WERI-Rb-1 (cell line): Measurements from ENCODE around the gene OGFOD1.

ENCODE experiments used
- DNase-seq: peaks from one replicate; pipeline ENCODE4 v3.0.0-alpha.2; 2020
- H3K27ac ChIP-seq: fragments of 250-450 bp; sonication (Bioruptor Pico); 2 replicates; pipeline ENCODE4 v1.5.1; 2020; ENCODE audit warnings: mild to moderate bottlenecking, moderate library complexity
- H3K27me3 ChIP-seq: fragments of 250-450 bp; sonication (Bioruptor Pico); 2 replicates; pipeline ENCODE4 v1.5.1; 2021; ENCODE audit warnings: mild to moderate bottlenecking, low read depth, moderate library complexity; ENCODE audit not compliant: insufficient read depth, severe bottlenecking
- H3K36me3 ChIP-seq: fragments of 250-450 bp; sonication (Bioruptor Pico); 2 replicates; pipeline ENCODE4 v1.5.1; 2020; ENCODE audit warnings: mild to moderate bottlenecking, moderate library complexity
- H3K4me3 ChIP-seq: 2 replicates; pipeline ENCODE4 v1.5.1; 2011; ENCODE audit warnings: low read depth, mild to moderate bottlenecking, control low read depth, low read length
- H3K9me3 ChIP-seq: fragments of 250-450 bp; sonication (Bioruptor Pico); 2 replicates; pipeline ENCODE4 v1.5.1; 2021; ENCODE audit warnings: mild to moderate bottlenecking, moderate library complexity; ENCODE audit not compliant: severe bottlenecking
- CTCF ChIP-seq: IDR thresholded peaks from 2 replicates; pipeline ENCODE4 v1.5.1; 2011; ENCODE audit warnings: low read depth, mild to moderate bottlenecking, control low read depth, inconsistent platforms, low read length

Gene OGFOD1

DNA sequence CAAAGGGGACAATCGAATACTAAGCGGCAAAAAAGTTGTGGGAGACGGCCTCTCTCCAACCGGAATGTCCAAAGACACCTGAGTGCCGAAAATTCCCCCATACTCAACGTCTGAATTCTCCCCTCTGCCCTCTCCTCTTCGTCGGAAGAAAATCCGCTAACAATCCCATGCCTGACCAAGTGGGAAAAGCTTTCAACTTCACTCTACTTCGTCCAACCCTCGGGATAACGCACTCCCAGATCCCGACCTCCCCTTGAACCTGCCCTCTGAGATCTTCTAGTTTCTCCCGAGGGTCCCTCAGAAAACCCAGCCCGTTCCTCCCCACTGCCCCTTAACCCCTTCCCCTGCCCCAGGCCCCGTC lies 27.0 kb upstream of the OGFOD1 start:
- H3K27ac ChIP-seq = no peak overlapping the region

GRCh38 chr16:56424791-56425438 lies 26.4 kb upstream of the OGFOD1 start:
- peak; percentile 36 for DNase-seq
- no peaks in the 10 kb centered on the region for H3K27me3 ChIP-seq
- TF ChIP-seq CTCF = no peak
- H3K4me3 ChIP-seq = peak overlapping the region; percentile 59
- H3K27ac ChIP-seq = peak overlapping the region; percentile 80
- H3K9me3 ChIP-seq = no peaks in the 10 kb centered on the region
- H3K36me3 ChIP-seq = no peaks in the 10 kb centered on the region; the same call in 1 of the 2 replicates

More for the DNA sequence above, 27.0 kb upstream of the OGFOD1 start:
- H3K9me3 ChIP-seq = no peaks in the 10 kb centered on the region
- DNase-seq = no peak
- no peak for TF ChIP-seq CTCF
- H3K36me3 ChIP-seq = no peaks in the 10 kb centered on the region; the same call in 1 of the 2 replicates
- peak overlapping the region; percentile 59 for H3K4me3 ChIP-seq
- no peaks in the 10 kb centered on the region for H3K27me3 ChIP-seq

GRCh38 chr16:56425439-56425832 lies 25.9 kb upstream of the OGFOD1 start, which contains the start of gene AMFR:
TSS of gene AMFR (minus strand) at chr16:56425545. CDS start at chr16:56425327, 218 bp downstream.
- DNase-seq = peak; percentile 60
- peak; percentile 56 for TF ChIP-seq CTCF
- H3K9me3 ChIP-seq = no peaks in the 10 kb centered on the region
- peak within 1 kb of the TSS; percentile 59 for H3K4me3 ChIP-seq
- H3K27me3 ChIP-seq = no peaks in the 10 kb centered on the region
- H3K27ac ChIP-seq = peak within 1 kb of the TSS; percentile 80
- peaks cover 3% of the 10 kb centered on the region for H3K36me3 ChIP-seq

DNA sequence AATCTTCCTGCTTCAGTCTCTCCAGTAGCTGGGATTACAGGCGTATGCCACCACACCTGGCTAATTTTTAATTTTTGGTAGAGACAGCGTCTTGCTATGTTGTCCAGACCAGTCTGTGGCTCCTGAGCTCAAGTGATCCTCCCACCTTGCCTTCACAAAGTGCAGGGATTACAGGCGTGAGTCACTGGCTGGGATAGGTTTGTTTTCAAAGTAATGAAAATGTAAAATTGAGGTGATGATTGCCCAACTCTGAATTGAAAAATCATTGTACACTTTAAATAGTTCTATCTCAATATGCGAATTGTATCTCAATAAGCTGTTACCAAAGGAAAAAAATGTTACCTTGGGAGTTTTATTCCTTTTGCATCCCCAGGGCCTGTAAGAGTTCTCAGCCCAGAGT lies 24.8 kb upstream of the OGFOD1 start:
- H3K27ac ChIP-seq = no peak overlapping the region

DNA sequence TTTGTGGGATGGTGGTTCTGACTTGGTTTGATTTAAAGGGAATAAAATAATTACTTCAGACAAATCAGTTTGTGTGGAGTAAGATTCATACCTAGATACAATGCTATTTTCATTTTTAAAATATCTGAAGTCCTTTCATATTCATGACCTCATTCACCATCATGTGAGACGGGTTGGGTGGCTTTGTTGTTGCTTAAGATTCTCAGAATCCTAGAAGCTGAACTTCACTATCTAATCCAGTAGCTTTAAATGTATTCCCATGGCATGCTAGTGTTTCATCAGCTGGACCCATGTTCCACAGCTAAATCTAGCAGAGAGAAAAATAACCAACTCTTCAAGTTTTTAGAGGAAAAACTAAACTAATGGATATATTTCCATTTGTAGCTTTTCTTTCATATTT lies 23.3 kb upstream of the OGFOD1 start:
- DNase-seq = no peak
- no peak overlapping the region for H3K27ac ChIP-seq
- no peak for TF ChIP-seq CTCF

More for the DNA sequence above, 24.8 kb upstream of the OGFOD1 start:
- no peak for DNase-seq
- Histone ChIP-seq H3K36me3 (peaks cover 13% of the 10 kb centered on the region), H3K27me3 (no peaks in the 10 kb centered on the region), H3K4me3 (no peak overlapping the region), H3K9me3 (no peaks in the 10 kb centered on the region)
- TF ChIP-seq CTCF = no peak

DNA sequence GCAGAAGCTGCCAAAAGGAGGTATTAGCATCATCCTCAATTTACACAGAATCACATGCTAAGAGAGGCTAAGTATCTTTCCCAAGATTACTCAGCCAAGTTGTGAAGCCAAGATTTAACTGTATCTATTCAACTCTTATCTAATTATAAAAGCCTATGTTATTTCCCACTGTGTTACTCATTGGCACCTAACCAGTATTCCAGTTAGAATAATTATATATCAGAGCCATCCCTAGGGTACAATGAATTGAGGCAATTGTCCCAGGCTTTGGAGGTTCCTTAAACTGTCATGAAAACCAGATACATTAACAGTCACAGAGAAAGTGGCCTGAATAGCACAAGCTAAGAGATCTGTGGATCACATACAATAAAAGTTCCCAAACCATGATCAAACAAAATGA lies 15.1 kb upstream of the OGFOD1 start:
- Histone ChIP-seq H3K36me3 (peaks cover 81% of the 10 kb centered on the region), H3K9me3 (no peaks in the 10 kb centered on the region), H3K27me3 (no peaks in the 10 kb centered on the region), H3K4me3 (no peak overlapping the region), H3K27ac (no peak overlapping the region)
- TF ChIP-seq CTCF = no peak
- no peak for DNase-seq

More for the DNA sequence above, 23.3 kb upstream of the OGFOD1 start:
- Histone ChIP-seq H3K27me3 (no peaks in the 10 kb centered on the region), H3K4me3 (no peak overlapping the region), H3K9me3 (no peaks in the 10 kb centered on the region), H3K36me3 (peaks cover 26% of the 10 kb centered on the region)
